IPS-20b (cell line): ENCODE data around the gene CNNM3.
"Not testable (repeated sequence)": the region's sequence is repeated elsewhere in the genome, so short reads cannot be mapped to it uniquely, and the experiment has no call there.

Source experiments
- H3K27ac ChIP-seq: one replicate; pipeline ENCODE4 v1.5.1; 2013; ENCODE audit warnings: low read length
- H3K27me3 ChIP-seq: 2 replicates; pipeline ENCODE4 v1.6.1; 2013; ENCODE audit warnings: mild to moderate bottlenecking, low read length, inconsistent platforms; ENCODE audit not compliant: insufficient read depth
- H3K36me3 ChIP-seq: 2 replicates; pipeline ENCODE4 v1.6.1; 2013; ENCODE audit warnings: low read depth, mild to moderate bottlenecking, inconsistent platforms, low read length, moderate library complexity; ENCODE audit not compliant: insufficient read depth
- H3K4me1 ChIP-seq: 2 replicates; pipeline ENCODE4 v1.6.1; 2013; ENCODE audit warnings: mild to moderate bottlenecking, control low read depth, inconsistent platforms, low read length, moderate library complexity; ENCODE audit not compliant: insufficient read depth
- H3K4me3 ChIP-seq: 2 replicates; pipeline ENCODE4 v1.5.1; 2013; ENCODE audit warnings: mild to moderate bottlenecking, low read length, inconsistent platforms
- H3K9ac ChIP-seq: 2 replicates; pipeline ENCODE4 v1.6.1; 2013; ENCODE audit warnings: low read depth, mild to moderate bottlenecking, inconsistent platforms, low read length, moderate library complexity
- H3K9me3 ChIP-seq: 2 replicates; pipeline ENCODE4 v1.6.1; 2013; ENCODE audit warnings: mild to moderate bottlenecking, low read depth, low read length, inconsistent platforms; ENCODE audit not compliant: insufficient read depth

Gene CNNM3

DNA sequence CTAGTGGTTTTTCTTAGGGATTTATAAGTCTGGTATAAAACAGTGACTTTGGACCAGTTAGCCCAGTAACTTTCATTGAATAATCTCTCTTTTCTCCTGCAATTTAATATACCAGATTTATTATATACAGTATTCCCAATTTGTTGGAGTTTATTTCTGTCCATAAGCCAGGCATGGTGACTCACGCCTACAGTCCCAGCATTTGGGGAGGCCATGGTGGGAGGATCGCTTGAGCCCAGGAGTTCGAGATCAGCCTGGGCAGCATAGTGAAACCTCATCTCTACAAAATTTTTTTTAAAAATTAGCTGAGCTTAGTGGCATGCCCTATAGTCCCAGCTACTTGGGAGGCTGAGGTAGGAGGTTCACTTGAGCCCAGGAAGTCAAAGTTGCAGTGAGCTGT lies 28.7 kb upstream of the CNNM3 start:
- Histone ChIP-seq H3K36me3 (no peaks in the 10 kb centered on the region), H3K4me1 (no peaks in the 10 kb centered on the region), H3K4me3 (no peak overlapping the region), H3K9me3 (no peaks in the 10 kb centered on the region), H3K27ac (no peak overlapping the region), H3K27me3 (no peaks in the 10 kb centered on the region), H3K9ac (no peak overlapping the region)

DNA sequence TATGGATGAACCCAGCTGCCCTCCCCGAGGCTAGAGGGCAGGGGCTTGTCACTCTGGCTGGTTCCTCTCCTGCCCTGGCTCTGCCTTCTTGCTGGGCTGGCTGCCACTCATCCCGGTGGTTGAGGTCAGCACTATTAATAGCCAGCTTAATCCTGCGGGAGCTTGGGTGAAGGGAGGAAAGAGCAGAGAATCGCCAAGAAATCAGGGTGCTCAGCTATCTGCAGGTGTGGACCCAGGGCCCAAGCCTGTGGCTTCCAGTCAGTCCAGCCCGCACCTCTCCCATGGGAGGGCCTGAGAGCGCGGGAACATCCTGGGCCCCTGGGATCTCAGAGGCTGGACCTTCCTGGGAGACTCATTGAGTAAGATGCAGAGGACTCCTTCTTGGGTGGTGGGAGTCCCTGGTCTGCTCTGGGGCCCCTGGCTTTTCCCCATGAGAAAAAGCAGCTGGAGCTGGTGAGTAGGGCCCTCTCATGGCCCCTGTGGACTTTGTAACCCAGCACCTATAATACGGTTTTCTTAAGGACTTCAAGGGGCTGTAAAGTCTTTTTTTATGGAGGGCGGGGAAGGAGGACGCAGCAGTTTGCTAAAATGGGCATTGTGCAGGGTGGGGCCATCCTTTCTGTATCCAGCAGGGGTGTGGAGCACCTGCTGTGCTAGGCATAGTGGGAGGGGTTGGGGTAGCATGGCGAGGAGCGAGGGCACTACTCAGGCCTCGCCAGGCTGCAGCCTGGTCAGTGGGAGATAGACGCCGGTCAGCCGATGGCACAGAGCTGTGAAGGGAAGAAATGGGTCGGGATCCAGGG lies 27.4 kb upstream of the CNNM3 start:
- Histone ChIP-seq H3K27me3 (no peaks in the 10 kb centered on the region), H3K4me1 (no peaks in the 10 kb centered on the region), H3K9me3 (no peaks in the 10 kb centered on the region), H3K27ac (no peak overlapping the region), H3K9ac (no peak overlapping the region), H3K4me3 (no peak overlapping the region), H3K36me3 (no peaks in the 10 kb centered on the region)

DNA sequence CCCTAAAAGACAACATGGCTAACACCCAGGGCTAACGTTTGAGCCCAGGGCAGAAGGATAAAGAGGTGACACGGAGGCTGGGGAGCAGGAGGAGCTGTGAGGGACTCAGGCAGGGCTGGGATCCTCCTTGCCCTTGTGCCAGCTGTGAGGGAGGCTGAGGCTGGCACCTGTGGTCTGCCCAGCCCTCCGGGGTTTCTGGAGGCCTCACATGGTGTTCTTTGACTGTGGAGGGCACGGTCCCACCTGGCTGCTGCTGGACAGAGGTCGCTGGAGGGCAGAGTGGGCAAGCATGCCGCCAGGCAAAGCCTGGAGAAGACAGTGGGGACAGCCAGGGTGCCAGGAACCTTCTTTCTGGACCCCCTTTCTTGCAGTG lies 26.8 kb upstream of the CNNM3 start:
- Histone ChIP-seq H3K9me3 (no peaks in the 10 kb centered on the region), H3K27me3 (no peaks in the 10 kb centered on the region), H3K27ac (no peak overlapping the region), H3K36me3 (no peaks in the 10 kb centered on the region), H3K4me3 (no peak overlapping the region), H3K9ac (no peak overlapping the region), H3K4me1 (no peaks in the 10 kb centered on the region)

DNA sequence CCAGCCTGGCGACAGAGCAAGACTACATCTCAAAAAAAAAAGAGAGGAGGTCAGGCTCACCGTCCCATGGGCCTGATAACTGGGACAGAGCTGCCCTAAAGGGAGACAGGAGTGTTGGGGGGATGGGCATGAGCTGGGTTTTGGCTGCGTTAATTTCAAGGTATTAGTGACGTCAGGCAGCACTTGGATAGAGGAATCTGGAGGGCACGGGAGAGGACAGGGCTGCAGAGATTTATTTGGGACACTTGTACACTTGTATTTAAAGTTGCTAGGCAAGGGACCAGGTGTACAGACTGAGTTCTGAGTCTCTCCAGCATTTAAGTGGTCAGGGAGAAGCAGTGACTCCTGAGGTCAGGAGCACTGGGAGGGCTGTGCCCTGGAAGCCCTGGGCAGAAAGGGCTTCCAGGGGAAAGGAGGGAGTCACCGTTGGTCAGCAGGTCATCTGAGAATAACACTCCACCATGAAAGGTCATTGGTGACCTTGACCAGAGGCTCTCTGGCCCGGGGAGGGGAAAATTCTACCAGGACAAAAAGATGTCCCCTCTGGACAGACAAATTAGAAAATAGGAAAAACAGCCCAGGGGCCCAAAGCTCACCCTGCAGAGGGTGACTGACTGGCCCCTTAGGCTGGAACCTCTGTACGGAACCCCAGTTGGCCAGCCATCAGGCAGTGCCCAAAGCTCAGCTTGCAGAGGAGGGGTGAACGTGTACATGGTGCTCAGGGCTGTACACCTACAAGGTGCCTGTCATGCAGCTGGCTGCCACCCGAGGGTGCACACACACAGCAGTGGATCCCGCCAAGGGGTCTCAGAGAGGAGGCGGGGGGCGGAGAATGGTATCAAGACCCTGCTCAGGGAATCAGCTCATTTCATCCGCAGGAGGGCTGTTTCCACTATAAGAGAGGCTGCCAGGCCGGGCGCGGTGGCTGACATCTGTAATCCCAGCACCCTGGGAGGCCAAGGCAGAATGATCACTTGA lies 23.0 kb upstream of the CNNM3 start:
- no peak overlapping the region for H3K9ac ChIP-seq
- H3K4me3 ChIP-seq: no peak overlapping the region
- no peaks in the 10 kb centered on the region for H3K9me3 ChIP-seq
- no peaks in the 10 kb centered on the region for H3K36me3 ChIP-seq
- no peaks in the 10 kb centered on the region for H3K4me1 ChIP-seq
- no peaks in the 10 kb centered on the region for H3K27me3 ChIP-seq
- H3K27ac ChIP-seq: no peak overlapping the region

DNA sequence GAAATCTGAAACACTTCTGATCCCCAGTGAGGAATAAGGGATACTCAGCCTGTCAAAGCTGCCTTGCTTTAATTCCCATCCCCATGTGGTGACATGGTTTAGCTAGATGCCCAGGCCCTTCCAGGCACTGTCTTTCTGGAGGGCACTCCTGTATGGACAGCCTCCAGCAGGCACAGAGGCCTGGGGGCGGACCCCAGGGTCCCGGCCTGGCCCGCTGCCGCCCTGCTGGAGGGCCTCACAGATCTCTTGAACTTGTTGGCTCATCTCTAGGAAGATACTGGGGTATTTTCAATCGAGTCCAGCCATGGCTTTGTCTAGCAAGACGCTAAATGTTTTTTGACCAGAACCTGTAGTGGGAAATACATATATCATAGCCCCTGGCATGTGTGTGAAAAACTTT lies 21.0 kb upstream of the CNNM3 start:
- H3K36me3 ChIP-seq: no peaks in the 10 kb centered on the region

DNA sequence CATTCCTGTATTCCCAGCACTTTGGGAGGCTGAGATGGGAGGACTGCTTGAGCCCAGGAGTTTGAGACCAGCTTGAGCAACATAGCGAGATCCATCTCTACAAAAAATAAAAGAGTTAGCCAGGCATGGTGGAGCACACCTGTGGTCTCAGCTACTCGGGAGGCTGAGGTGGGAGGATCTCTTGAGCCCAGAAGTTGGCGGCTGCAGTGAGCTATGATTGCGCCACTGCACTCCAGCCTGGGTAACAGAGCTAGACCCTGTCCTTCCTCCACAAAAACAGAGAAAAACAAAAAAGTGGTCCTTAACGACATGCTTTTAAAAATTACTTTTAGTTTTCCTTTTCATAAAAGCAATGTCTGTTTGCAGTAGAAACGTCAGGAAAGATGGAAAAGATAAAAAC lies 19.6 kb upstream of the CNNM3 start:
- H3K4me1 ChIP-seq, H3K27ac ChIP-seq, H3K36me3 ChIP-seq, H3K4me3 ChIP-seq, H3K27me3 ChIP-seq, H3K9me3 ChIP-seq, H3K9ac ChIP-seq: not testable (repeated sequence)

More for the DNA sequence above, 21.0 kb upstream of the CNNM3 start:
- H3K27ac ChIP-seq: no peak overlapping the region
- H3K9ac ChIP-seq: no peak overlapping the region
- no peak overlapping the region for H3K4me3 ChIP-seq
- H3K9me3 ChIP-seq: no peaks in the 10 kb centered on the region
- H3K4me1 ChIP-seq: no peaks in the 10 kb centered on the region
- H3K27me3 ChIP-seq: no peaks in the 10 kb centered on the region

DNA sequence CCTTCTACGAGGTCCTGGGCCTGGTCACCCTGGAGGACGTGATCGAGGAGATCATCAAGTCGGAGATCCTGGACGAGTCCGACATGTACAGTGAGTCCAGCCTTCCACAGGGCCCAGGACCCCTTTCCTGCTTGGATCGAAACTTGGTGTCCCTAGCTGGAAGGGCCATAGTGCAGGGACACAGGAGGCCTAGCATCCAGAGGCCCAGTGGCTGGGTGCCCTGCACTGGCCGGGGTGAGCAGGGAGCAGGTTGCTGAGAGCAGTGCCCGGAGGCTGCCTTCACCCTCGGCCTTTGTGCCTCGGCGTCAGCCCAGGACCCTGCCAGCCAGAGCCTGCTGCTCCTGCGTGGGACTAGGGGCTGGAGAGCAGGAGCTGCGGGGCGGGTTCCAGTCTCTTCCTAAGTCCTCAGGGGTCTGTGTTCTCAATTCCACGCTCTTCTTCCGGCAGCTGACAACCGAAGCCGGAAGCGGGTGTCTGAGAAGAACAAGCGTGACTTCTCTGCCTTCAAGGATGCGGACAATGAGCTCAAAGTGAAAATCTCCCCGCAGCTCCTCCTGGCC lies 18.9 kb upstream of the CNNM3 start:
- H3K36me3 ChIP-seq: peaks cover 10% of the 10 kb centered on the region; the same call in 1 of the 2 replicates
- H3K9me3 ChIP-seq: no peaks in the 10 kb centered on the region
- no peaks in the 10 kb centered on the region for H3K27me3 ChIP-seq
- no peak overlapping the region for H3K9ac ChIP-seq
- no peak overlapping the region for H3K4me3 ChIP-seq
- H3K27ac ChIP-seq: no peak overlapping the region
- no peaks in the 10 kb centered on the region for H3K4me1 ChIP-seq

DNA sequence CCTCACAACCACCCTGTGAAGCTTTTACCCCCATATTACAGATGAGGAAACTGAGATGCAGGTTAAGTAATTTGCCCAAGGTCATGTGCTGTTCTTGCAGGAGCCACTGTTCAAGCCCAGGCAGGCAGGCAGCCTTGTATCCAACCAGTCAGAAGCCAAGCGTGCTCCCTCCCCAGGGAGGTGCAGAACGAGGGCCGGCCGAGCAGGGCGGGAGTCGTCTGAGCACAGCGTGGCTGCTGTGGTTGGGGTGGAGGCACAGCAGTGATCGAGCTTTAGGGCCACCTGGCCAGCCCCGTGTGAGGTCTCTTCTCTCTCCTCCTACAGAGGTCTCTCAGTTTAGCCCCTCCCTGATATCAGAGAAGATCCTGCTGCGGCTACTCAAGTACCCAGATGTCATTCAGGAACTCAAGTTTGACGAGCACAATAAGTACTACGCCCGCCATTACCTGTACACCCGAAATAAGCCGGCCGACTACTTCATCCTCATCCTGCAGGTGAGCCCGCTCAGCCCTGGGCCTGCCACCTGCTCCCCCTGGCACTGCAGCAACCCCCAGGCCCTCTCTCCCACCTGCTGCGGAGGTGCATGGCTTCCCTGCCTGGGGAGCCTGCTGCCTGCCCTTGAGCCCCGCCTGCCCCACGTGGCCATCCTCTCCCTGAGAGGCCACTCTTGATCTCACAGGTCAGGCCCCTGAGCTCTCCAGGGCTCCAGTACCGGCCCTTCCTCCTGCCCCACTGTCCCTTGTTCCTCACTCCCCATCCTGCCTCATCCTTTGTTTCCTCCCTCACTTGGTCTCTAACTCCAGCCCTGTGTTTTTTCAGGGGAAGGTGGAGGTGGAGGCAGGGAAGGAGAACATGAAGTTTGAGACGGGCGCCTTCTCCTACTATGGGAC lies 17.1 kb upstream of the CNNM3 start:
- H3K4me1 ChIP-seq: no peaks in the 10 kb centered on the region
- H3K27ac ChIP-seq: no peak overlapping the region
- no peak overlapping the region for H3K4me3 ChIP-seq
- no peaks in the 10 kb centered on the region for H3K27me3 ChIP-seq
- H3K9me3 ChIP-seq: no peaks in the 10 kb centered on the region
- H3K9ac ChIP-seq: no peak overlapping the region
- peaks cover 10% of the 10 kb centered on the region; the same call in 1 of the 2 replicates for H3K36me3 ChIP-seq

DNA sequence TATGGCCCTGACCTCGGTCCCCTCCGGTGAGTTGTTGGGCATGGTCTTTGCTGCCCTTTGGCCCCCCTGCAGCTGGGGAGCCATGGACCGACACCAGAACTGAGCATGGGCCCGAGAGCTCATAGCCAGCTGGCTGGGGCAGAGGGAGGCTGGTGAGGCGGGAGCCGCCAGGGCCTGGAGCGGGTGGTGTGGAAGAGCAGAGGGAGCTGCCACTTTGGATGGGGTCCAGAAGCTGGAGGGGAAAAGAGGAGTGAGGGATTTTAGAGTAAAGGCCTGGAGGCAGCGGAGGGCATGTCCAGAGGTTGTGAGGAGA lies 16.5 kb upstream of the CNNM3 start:
- no peak overlapping the region for H3K27ac ChIP-seq
- H3K27me3 ChIP-seq: no peaks in the 10 kb centered on the region
- H3K9ac ChIP-seq: no peak overlapping the region
- no peaks in the 10 kb centered on the region for H3K4me1 ChIP-seq
- no peaks in the 10 kb centered on the region for H3K9me3 ChIP-seq
- H3K36me3 ChIP-seq: peaks cover 10% of the 10 kb centered on the region; the same call in 1 of the 2 replicates
- H3K4me3 ChIP-seq: no peak overlapping the region

DNA sequence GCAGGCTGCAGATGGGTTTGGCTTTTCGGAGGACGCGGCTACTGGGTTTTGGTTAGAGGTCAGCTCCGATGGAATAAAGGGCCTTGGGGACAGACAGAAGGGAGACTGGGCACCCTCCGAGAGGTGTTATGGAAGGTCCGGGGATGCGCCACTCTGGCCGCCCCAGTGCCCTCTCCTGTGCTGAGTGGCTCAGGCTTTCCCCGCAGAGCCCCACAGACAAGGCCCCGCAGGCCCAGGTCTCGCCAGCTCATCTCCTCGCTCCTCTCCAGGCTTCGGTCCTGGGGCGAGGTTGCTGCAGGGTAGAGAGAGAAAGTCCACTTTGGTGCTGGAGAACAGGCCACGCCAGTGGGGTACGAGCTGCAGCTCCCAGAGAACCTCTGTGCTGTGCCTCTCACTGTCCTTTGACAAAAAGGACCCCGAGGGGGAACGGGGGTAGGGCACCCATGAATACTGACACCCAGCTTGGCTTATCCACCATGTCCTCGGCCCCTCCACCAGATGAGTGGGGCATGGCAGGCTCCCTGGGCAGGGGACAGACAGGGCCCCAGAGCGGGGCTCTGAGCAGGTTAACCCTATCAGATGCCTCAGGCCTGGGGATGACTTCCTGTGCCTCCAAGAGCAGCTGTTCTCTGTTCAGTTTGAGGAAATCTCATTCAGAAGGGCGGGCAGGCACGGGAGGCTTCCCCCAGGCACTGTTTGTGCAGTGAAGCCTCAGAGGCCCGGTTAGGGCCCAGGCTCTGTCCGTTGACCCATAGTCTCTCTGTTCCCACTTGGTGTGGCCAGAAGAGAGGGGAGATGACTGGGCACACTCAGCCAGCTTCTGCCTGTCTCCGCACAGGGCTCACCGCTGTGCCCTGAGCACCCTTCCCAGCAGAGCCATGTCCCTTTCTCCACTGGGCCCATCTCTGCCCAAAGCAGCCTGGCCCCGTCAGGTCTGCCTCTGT lies 15.7 kb upstream of the CNNM3 start:
- peaks cover 10% of the 10 kb centered on the region; the same call in 1 of the 2 replicates for H3K36me3 ChIP-seq
- no peak overlapping the region for H3K27ac ChIP-seq
- H3K9ac ChIP-seq: no peak overlapping the region
- no peaks in the 10 kb centered on the region for H3K9me3 ChIP-seq
- no peaks in the 10 kb centered on the region for H3K27me3 ChIP-seq
- no peak overlapping the region for H3K4me3 ChIP-seq
- H3K4me1 ChIP-seq: no peaks in the 10 kb centered on the region
